Upper lobe of right lung (tissue), 1 donor: ENCODE measurements around the gene PCNP. TPM values are rescaled to one million over a fixed set of nuclear protein-coding genes. Genes with fewer than 3 reads are reported as not detected.
A peak's percentile ranks its signal among the peaks of the same experiment; 100 is the strongest.
"Not testable (repeated sequence)": the region's sequence is repeated elsewhere in the genome, so short reads cannot be mapped to it uniquely, and the experiment has no call there.

Source experiments
- ATAC-seq: fragments of 200-7000 bp; cut with Tn5 transposase; one replicate; pipeline ENCODE4 v1.9.1; 2020; ENCODE audit warnings: mild to moderate bottlenecking, moderate library complexity
- DNase-seq: peaks from one replicate; pipeline ENCODE4 v3.0.0-alpha.2; 2020
- H3K27ac ChIP-seq: fragments of 200-600 bp; one replicate; pipeline ENCODE4 v1.8.0; 2022
- H3K27me3 ChIP-seq: fragments of 200-600 bp; one replicate; pipeline ENCODE4 v1.8.0; 2022; ENCODE audit warnings: mild to moderate bottlenecking
- H3K36me3 ChIP-seq: fragments of 200-600 bp; one replicate; pipeline ENCODE4 v1.8.0; 2022
- H3K4me1 ChIP-seq: fragments of 200-600 bp; one replicate; pipeline ENCODE4 v1.8.0; 2022
- H3K4me3 ChIP-seq: fragments of 200-600 bp; one replicate; pipeline ENCODE4 v1.8.0; 2022; ENCODE audit warnings: mild to moderate bottlenecking
- H3K9me3 ChIP-seq: fragments of 200-600 bp; one replicate; pipeline ENCODE4 v1.8.0; 2022
- CTCF ChIP-seq: fragments of 200-600 bp; IDR thresholded peaks from one replicate; pipeline ENCODE4 v1.8.0; 2022; ENCODE audit warnings: antibody characterized with exemption
- intact Hi-C: fragments of 100-400 bp; cut with DNase I; formaldehyde crosslinking; loops from one replicate; pipeline ENCODE4 v1.11.0; 2022
- total RNA-seq: library from RNA; stranded (reverse); fragmentation: NEBNext Ultra II Directional; extraction: Animal tissue kit (Norgen Biotek cat#: 25700); gene quantifications from one replicate; pipeline ENCODE4 v1.2.1, GENCODE V29; 2021
- donor health status: DM: no; HTN: yes; CAD: no; lungs with severe emphysema.

PCNP gene
- total RNA-seq, 1 donor from 2014 or later: 141 TPM

- Histone ChIP-seq H3K4me3 (no peak overlapping the region), H3K27ac (no peak overlapping the region), H3K27me3 (no peaks in the 10 kb centered on the region), H3K9me3 (no peaks in the 10 kb centered on the region), H3K36me3 (peaks cover 36% of the 10 kb centered on the region), H3K4me1 (peaks cover 57% of the 10 kb centered on the region)
- DNase-seq (no peak), ATAC-seq (no peak)
- intact Hi-C loops: no loop called here
- no peak for TF ChIP-seq CTCF
Observed at GRCh38 chr3:101577286-101577685, 3.3 kb downstream of the PCNP start.

- no peak overlapping the region for H3K4me3 ChIP-seq
- no peaks in the 10 kb centered on the region for H3K4me1 ChIP-seq
- DNase-seq (no peak), ATAC-seq (no peak)
- no peak for TF ChIP-seq CTCF
- intact Hi-C loops: no loop called here
- no peak overlapping the region for H3K27ac ChIP-seq
- H3K27me3 ChIP-seq: no peaks in the 10 kb centered on the region
- H3K36me3 ChIP-seq: peaks cover 72% of the 10 kb centered on the region
- H3K9me3 ChIP-seq: no peaks in the 10 kb centered on the region
Observed at GRCh38 chr3:101588616-101589015, 14.6 kb downstream of the PCNP start.

GRCh38 chr3:101591071-101591470 is 17.1 kb downstream of the PCNP start:
- intact Hi-C loops: no loop called here
- Histone ChIP-seq H3K27ac (no peak overlapping the region), H3K4me1 (no peaks in the 10 kb centered on the region), H3K36me3 (peaks cover 73% of the 10 kb centered on the region), H3K9me3 (no peaks in the 10 kb centered on the region), H3K27me3 (no peaks in the 10 kb centered on the region), H3K4me3 (no peak overlapping the region)
- TF ChIP-seq CTCF: no peak
- ATAC-seq (no peak), DNase-seq (no peak)

GRCh38 chr3:101602731-101603130 is 28.8 kb downstream of the PCNP start:
- ATAC-seq (peak; percentile 50), DNase-seq (no peak)
- no peaks in the 10 kb centered on the region for H3K9me3 ChIP-seq
- H3K27ac ChIP-seq: no peak overlapping the region
- intact Hi-C loops: no loop called here
- no peaks in the 10 kb centered on the region for H3K36me3 ChIP-seq
- no peaks in the 10 kb centered on the region for H3K4me1 ChIP-seq
- H3K4me3 ChIP-seq: no peak overlapping the region
- TF ChIP-seq CTCF: no peak
- no peaks in the 10 kb centered on the region for H3K27me3 ChIP-seq

- Histone ChIP-seq H3K27ac (no peak overlapping the region), H3K4me3 (no peak overlapping the region), H3K4me1 (no peaks in the 10 kb centered on the region), H3K27me3 (no peaks in the 10 kb centered on the region), H3K9me3 (no peaks in the 10 kb centered on the region), H3K36me3 (no peaks in the 10 kb centered on the region)
- intact Hi-C loops: no loop called here
- no peak for ATAC-seq
- no peak for TF ChIP-seq CTCF
- no peak for DNase-seq
Observed at GRCh38 chr3:101603184-101603583, 29.2 kb downstream of the PCNP start.

- H3K27me3 ChIP-seq, H3K9me3 ChIP-seq, H3K27ac ChIP-seq, intact Hi-C loops, ATAC-seq, H3K36me3 ChIP-seq, H3K4me3 ChIP-seq, DNase-seq, H3K4me1 ChIP-seq: not testable (repeated sequence)
Observed at GRCh38 chr3:101605398-101605797, 31.4 kb downstream of the PCNP start.
